ENCODE data around the gene DNASE1L2. TPM values are rescaled to one million over a fixed set of nuclear protein-coding genes. Genes with fewer than 3 reads are reported as not detected.
A peak's percentile ranks its signal among the peaks of the same experiment; 100 is the strongest.

Gene DNASE1L2
- total and polyA plus RNA-seq, 10 of the 15 experiments (the other 5 are each of a cell fraction or from before 2014, with no cell fraction given), result 0.06 to 1.5 (median 0.29) TPM

DNA sequence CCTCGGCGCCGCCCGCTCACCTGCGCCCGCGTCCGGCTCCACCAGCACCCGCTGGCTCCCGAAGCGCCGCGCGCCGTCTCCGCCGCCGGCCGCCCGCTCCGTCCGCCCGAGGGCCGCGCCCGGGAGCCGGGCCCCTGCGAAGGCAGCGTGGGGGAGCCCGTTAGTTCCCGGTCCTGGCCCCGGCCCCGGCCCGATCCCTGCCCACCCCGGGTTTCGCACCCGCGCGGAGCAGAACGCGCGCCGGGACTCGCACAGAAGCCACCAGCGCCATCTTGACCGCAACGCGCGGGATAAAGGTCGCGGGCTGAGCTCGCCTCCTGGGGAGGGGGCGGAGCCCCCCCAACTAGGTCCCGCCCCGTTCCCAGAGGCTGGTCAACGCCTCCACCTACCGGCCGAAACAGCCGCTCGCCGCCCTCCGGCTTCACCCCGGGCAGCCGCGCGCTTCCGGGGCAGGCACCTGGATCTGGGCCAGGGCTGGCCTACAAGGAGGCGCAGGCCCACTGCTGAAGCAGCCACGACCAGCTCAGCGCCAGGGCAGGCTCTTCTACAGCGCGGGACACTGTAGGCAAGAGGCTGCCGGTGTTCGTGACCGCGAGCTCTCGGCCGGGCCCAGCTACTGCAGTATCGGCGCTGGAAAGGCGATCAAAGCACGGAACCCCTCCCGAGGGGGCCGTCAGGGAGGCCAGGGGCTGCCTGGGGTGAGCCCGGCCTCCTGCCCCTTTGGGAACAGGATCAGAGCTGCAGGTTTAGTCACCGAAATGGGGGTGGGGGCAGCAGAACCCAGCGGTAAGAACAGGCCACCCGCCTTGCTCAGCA lies 15.3 kb downstream of the DNASE1L2 start, which contains the start of gene ECI1 (continued):
- TF ChIP-seq, protein P1, sequence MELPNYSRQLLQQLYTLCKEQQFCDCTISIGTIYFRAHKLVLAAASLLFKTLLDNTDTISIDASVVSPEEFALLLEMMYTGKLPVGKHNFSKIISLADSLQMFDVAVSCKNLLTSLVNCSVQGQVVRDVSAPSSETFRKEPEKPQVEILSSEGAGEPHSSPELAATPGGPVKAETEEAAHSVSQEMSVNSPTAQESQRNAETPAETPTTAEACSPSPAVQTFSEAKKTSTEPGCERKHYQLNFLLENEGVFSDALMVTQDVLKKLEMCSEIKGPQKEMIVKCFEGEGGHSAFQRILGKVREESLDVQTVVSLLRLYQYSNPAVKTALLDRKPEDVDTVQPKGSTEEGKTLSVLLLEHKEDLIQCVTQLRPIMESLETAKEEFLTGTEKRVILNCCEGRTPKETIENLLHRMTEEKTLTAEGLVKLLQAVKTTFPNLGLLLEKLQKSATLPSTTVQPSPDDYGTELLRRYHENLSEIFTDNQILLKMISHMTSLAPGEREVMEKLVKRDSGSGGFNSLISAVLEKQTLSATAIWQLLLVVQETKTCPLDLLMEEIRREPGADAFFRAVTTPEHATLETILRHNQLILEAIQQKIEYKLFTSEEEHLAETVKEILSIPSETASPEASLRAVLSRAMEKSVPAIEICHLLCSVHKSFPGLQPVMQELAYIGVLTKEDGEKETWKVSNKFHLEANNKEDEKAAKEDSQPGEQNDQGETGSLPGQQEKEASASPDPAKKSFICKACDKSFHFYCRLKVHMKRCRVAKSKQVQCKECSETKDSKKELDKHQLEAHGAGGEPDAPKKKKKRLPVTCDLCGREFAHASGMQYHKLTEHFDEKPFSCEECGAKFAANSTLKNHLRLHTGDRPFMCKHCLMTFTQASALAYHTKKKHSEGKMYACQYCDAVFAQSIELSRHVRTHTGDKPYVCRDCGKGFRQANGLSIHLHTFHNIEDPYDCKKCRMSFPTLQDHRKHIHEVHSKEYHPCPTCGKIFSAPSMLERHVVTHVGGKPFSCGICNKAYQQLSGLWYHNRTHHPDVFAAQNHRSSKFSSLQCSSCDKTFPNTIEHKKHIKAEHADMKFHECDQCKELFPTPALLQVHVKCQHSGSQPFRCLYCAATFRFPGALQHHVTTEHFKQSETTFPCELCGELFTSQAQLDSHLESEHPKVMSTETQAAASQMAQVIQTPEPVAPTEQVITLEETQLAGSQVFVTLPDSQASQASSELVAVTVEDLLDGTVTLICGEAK (IDR thresholded peaks at IDR 0.05; ENCODE audit: borderline replicate concordance), result no peak
- TF ChIP-seq IRF4 (IDR thresholded peaks at IDR 0.05; ENCODE audit: low read depth, low read length) (no peak), SMARCA5 (IDR thresholded peaks at IDR 0.05) (no peak; the same call in 1 of the 2 replicates), STAT1 (conservative IDR thresholded peaks at IDR 0.05) (no peak), NRF1 (conservative IDR thresholded peaks at IDR 0.05; ENCODE audit: low read depth, low read length) (no peak), CHD1 (IDR thresholded peaks at IDR 0.05; ENCODE audit: low read depth, low read length) (no peak), SUPT20H (IDR thresholded peaks at IDR 0.05; ENCODE audit: borderline replicate concordance, control insufficient read depth, low read depth, low read length) (no peak), MYC (IDR thresholded peaks at IDR 0.05; ENCODE audit: insufficient read depth, insufficient read length, insufficient replicate concordance, low read length, severe bottlenecking) (no peak), EZH2 (IDR thresholded peaks at IDR 0.05; ENCODE audit: borderline replicate concordance, control insufficient read depth, low read depth, low read length) (no peak), NBN (IDR thresholded peaks at IDR 0.05) (peak; percentile 49), SUZ12 (IDR thresholded peaks at IDR 0.05; ENCODE audit: unreplicated experiment) (no peak), BACH1 (IDR thresholded peaks at IDR 0.05; ENCODE audit: borderline replicate concordance) (0 out of 2 replicates have a peak, but pooled peaks have one; percentile 43), MYB (IDR thresholded peaks at IDR 0.05; ENCODE audit: borderline replicate concordance, low read depth, low read length) (no peak)
- TF ChIP-seq, protein P2, sequence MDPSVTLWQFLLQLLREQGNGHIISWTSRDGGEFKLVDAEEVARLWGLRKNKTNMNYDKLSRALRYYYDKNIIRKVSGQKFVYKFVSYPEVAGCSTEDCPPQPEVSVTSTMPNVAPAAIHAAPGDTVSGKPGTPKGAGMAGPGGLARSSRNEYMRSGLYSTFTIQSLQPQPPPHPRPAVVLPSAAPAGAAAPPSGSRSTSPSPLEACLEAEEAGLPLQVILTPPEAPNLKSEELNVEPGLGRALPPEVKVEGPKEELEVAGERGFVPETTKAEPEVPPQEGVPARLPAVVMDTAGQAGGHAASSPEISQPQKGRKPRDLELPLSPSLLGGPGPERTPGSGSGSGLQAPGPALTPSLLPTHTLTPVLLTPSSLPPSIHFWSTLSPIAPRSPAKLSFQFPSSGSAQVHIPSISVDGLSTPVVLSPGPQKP (IDR thresholded peaks at IDR 0.05; ENCODE audit: low read depth, low read length), result no peak
- TF ChIP-seq, protein P3, sequence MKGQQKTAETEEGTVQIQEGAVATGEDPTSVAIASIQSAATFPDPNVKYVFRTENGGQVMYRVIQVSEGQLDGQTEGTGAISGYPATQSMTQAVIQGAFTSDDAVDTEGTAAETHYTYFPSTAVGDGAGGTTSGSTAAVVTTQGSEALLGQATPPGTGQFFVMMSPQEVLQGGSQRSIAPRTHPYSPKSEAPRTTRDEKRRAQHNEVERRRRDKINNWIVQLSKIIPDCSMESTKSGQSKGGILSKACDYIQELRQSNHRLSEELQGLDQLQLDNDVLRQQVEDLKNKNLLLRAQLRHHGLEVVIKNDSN (IDR thresholded peaks at IDR 0.05; ENCODE audit: borderline replicate concordance, extremely low read length, insufficient read depth, low read depth, low read length), result no peak
- TF ChIP-seq, protein P4, sequence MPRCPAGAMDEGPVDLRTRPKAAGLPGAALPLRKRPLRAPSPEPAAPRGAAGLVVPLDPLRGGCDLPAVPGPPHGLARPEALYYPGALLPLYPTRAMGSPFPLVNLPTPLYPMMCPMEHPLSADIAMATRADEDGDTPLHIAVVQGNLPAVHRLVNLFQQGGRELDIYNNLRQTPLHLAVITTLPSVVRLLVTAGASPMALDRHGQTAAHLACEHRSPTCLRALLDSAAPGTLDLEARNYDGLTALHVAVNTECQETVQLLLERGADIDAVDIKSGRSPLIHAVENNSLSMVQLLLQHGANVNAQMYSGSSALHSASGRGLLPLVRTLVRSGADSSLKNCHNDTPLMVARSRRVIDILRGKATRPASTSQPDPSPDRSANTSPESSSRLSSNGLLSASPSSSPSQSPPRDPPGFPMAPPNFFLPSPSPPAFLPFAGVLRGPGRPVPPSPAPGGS (IDR thresholded peaks at IDR 0.05; ENCODE audit: borderline replicate concordance, insufficient read depth, low read depth, low read length, poor library complexity, severe bottlenecking), result peak; percentile 81
- TF ChIP-seq, protein P5, sequence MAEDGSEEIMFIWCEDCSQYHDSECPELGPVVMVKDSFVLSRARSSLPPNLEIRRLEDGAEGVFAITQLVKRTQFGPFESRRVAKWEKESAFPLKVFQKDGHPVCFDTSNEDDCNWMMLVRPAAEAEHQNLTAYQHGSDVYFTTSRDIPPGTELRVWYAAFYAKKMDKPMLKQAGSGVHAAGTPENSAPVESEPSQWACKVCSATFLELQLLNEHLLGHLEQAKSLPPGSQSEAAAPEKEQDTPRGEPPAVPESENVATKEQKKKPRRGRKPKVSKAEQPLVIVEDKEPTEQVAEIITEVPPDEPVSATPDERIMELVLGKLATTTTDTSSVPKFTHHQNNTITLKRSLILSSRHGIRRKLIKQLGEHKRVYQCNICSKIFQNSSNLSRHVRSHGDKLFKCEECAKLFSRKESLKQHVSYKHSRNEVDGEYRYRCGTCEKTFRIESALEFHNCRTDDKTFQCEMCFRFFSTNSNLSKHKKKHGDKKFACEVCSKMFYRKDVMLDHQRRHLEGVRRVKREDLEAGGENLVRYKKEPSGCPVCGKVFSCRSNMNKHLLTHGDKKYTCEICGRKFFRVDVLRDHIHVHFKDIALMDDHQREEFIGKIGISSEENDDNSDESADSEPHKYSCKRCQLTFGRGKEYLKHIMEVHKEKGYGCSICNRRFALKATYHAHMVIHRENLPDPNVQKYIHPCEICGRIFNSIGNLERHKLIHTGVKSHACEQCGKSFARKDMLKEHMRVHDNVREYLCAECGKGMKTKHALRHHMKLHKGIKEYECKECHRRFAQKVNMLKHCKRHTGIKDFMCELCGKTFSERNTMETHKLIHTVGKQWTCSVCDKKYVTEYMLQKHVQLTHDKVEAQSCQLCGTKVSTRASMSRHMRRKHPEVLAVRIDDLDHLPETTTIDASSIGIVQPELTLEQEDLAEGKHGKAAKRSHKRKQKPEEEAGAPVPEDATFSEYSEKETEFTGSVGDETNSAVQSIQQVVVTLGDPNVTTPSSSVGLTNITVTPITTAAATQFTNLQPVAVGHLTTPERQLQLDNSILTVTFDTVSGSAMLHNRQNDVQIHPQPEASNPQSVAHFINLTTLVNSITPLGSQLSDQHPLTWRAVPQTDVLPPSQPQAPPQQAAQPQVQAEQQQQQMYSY (CRISPR knock-in tag; IDR thresholded peaks at IDR 0.05), result no peak

All from GM12878 (cell line).